HG03045 (cell line): ENCODE data around the gene TEX19.
"Not testable (repeated sequence)": the region's sequence is repeated elsewhere in the genome, so short reads cannot be mapped to it uniquely, and the experiment has no call there.

Experiments used
- ATAC-seq: cut with Tn5 transposase; IDR thresholded peaks from one replicate; pipeline ENCODE4 v1.9.1; 2021; ENCODE audit warnings: mild to moderate bottlenecking, moderate library complexity; ENCODE audit not compliant: unreplicated experiment

The TEX19 gene

GRCh38 chr17:82374626-82375331, 15.7 kb downstream of the TEX19 start:
- ATAC-seq: no peak

- no peak for ATAC-seq
These were observed 16.5 kb downstream of the TEX19 start for GRCh38 chr17:82375359-82376041.

GRCh38 chr17:82376042-82376730, 17.1 kb downstream of the TEX19 start:
- no peak for ATAC-seq

GRCh38 chr17:82377294-82377693, 18.2 kb downstream of the TEX19 start:
- not testable (repeated sequence) for ATAC-seq

GRCh38 chr17:82377924-82378740, 19.1 kb downstream of the TEX19 start:
- ATAC-seq: no peak

- no peak for ATAC-seq
These were observed 19.6 kb downstream of the TEX19 start for GRCh38 chr17:82378741-82379021.

- no peak for ATAC-seq
These were observed 22.0 kb downstream of the TEX19 start for GRCh38 chr17:82380860-82381702.

GRCh38 chr17:82381703-82382009, 22.6 kb downstream of the TEX19 start:
- not testable (repeated sequence) for ATAC-seq

- ATAC-seq: not testable (repeated sequence)
These were observed 23.3 kb downstream of the TEX19 start for GRCh38 chr17:82382220-82382932.

GRCh38 chr17:82382933-82383255, 23.8 kb downstream of the TEX19 start:
- ATAC-seq: no peak

- no peak for ATAC-seq
These were observed 24.4 kb downstream of the TEX19 start for GRCh38 chr17:82383411-82383810.

GRCh38 chr17:82384051-82384729, 25.1 kb downstream of the TEX19 start:
- no peak for ATAC-seq

GRCh38 chr17:82384730-82385481, 25.9 kb downstream of the TEX19 start:
- ATAC-seq: no peak

- ATAC-seq: no peak
These were observed 26.7 kb downstream of the TEX19 start for GRCh38 chr17:82385559-82386254.

- ATAC-seq: no peak
These were observed 27.3 kb downstream of the TEX19 start for GRCh38 chr17:82386255-82386831.

GRCh38 chr17:82386881-82387704, 28.0 kb downstream of the TEX19 start:
- no peak for ATAC-seq

GRCh38 chr17:82387705-82388106, 28.7 kb downstream of the TEX19 start:
- no peak for ATAC-seq
